OCI-M2 (cell line): ENCODE data around the gene METTL3.
"Not testable (repeated sequence)": the region's sequence is repeated elsewhere in the genome, so short reads cannot be mapped to it uniquely, and the experiment has no call there.

Source experiments
- DNase-seq: peaks from one replicate; lab custom pipeline; 2025; ENCODE audit not compliant: unreplicated experiment; lab: John Stamatoyannopoulos, UW

The METTL3 gene

DNA sequence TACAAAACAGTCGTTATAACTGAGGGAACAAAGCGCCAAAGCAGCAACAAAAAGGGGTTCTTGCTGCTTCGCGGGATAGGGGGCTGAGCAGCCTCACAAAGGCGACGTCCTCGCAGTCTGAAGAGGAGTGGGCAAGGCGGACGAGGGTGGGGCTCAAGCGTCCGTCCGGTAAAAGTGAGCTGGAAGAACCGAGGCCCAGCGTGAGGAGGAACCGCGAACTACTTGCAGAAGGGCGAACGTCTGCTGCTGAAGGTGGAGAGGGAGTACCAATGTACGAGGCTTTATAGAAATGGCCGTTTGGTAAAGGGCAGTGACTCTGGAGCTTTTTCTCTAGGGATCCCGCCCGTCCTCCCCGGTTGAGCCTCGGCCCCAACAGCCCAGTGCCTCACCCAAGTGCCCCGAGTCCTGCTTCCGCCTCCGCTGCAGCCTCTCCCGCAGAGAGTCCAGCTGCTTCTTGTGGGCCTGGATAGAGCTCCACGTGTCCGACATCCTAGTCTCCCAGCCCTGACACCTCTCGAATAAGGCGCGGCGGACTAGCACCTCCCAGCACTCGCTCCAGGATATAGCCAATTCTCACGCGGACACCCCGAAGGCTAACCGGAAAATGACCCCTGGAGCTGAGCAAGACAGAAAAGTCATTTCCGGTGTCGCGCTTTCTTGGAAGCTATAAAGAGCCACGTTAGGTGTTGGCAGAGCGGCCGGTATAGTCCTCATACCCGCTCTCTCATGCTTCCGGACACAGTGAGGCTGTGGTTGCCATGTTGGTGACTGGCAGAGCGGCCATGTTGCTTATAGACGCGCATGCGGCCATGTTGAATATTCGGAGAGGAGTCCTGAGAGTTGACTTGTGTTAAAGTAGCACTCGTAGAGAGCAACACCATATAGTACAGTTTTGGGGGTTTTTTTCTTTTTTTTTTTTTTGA is at the start of gene METTL3:
Gene METTL3, minus strand, starts transcription at position 606 of the 923 bp plus-strand sequence. Its CDS starts 117 bp downstream, at position 489.
- DNase-seq = peak; percentile 97

DNA sequence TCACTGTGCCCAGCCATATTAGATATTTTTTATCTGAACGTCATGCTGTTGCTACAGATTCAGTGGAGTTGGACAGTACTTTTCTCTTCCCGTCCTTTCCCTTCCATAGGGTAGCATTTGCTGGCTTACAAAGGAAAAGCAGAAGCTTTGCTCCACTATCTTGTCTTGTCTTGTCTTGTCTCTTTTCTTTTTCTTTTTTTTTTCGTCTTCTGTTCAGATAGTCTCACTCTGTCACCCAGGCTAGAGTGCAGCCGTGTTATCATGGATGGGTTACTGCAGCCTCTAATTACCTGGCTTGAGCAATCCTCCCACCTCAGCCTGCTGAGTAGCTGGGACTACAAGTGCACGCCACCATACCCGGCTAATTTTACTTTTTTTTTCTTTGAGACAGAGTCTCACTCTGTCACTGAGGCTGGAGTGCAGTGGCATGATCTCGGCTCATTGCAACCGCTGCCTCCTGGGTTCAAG is 47.6 kb upstream of the METTL3 start:
- DNase-seq = no peak

DNA sequence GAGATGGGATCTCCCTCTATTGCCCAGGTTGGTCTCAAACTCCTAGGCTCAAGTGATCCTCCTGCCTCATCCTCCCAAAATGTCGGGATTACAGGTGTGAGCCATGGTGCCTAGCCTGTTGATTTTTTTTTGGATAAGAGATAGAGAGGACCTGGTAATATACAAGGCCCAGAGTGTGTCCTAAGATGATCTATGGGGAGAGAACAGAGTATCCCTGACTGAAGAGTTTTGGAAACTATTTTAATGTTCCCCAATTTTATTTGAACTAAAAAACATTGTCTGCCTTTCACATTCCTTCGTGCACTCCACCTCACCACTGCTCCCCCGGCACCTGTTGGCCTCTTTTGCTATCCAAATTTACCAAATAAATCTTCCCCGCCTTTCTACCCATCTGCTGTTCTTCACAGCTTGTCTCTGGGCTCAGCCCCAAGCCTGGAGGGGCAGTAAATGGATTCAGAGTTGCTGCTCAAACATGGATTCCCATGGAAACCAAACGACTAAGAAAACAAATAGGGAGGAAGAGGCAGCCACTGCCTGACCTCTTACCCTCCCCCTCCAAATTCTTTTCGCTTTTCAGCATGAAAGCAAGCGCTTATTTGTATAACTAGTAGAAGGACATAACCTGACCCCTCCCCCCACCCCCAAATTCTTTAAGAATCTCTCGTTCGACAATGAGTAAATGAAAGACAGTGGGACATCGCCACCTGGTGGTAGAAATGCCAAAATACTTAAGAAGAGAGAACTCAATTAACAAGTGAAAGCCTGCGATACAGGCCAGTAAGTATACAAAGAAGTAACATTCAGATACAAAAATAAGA is 46.2 kb upstream of the METTL3 start:
- peak; percentile 88 for DNase-seq

DNA sequence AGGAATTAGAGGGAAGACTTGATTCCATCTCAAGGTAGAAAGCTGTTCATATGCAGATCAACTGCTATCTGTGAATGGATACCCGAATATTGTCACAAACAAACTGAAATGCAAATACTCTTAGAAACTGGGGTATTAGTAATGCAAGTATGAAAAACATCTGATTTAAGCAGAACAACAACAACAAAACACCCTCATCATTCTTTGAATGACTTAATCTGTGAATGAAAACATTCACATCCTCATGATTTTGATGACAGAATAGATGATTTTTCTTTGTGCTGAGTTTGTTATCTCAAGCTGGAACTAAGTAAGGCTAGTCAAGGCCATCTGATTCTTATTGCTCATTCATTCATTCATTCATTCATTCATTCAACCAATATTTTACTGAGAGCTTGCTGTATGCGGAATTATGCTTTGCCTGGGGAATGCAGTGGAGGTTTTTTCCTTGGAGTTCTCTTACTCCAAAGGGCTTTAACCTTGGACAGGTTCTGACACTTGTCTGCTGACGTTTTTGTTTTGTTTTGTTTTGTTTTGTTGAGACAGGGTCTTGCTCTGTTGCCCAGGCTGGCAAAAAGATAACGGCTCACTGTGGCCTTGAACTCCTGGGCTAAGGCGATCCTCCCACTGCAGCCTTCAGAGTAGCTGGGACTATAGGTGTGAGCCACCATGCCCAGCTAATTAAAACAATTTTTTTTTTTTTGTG is 45.4 kb upstream of the METTL3 start:
- no peak for DNase-seq

DNA sequence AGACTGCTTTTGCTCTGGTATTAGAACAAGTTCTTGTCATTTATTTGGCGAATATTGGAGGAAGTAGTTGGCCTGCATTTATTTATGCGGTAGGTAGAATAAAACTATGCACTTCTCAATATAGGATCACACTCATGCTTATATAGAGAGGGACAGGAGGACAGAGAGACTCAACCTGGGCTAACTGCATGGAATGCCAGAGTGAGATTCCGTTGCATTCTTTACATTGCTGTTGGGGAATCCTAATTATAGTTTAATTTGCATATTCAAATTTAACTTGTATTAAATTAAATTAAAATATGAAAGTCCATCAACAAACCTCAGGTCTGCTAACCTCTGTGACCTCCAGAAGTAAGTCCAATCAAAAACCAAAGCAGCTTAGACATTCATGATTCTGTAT is 42.1 kb upstream of the METTL3 start:
- no peak for DNase-seq

DNA sequence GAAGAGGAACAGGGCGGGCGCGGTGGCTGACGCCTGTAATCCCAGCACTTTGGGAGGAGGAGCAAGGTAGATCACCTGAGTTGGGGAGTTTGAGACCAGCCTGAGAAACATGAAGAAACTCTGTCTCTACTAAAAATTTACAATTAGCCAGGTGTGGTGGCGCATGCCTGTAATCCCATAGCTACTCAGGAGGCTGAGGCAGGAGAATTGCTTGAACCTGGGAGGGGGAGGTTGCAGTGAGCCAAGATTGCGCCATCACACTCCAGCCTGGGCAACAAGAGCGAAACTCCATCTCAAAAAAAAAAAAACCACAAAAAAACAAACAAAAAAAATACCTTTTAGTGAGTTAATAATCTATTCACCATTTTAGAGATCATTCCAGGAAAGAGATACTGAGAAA is 33.4 kb upstream of the METTL3 start:
- not testable (repeated sequence) for DNase-seq

DNA sequence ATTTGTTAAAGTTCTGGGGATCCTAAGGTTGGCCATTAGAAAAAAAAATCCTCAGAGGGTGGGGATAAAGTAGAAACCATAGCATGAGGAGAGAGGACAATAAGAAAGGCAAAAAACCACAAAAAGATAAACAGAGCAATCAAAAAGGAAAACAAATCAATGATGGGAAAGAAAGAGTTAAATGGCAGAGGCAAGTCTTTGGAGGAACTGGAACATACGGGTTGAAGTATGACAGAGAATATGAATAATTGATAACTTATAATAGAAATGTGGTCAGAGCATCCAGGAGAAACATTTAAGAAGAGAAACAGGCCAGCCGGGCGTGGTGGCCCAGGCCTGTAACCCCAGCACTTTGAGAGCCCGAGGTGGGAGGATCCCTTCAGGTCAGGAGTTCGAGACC is 32.8 kb upstream of the METTL3 start:
- no peak for DNase-seq

DNA sequence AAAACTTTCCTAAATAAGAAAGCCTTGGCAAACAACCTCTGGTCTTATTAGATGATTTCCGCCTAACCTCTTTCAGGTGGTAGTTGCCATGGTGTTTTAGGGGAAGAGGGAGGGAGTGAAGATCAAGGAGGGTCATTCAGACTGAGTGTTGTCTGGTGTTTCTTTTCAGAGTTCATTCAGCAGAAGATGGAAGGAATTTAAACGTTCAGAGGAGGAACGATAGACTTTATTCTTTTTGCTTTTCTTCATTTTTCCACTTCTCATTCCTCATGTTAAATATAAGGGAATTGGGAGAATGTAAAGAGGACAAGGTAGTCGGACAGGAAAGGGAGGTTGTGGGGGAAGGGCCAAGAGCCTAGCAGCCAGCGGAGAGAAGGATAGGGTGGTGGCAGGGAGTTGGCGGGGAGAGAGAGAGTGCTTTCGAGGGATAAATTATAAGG is 32.4 kb upstream of the METTL3 start:
- no peak for DNase-seq

DNA sequence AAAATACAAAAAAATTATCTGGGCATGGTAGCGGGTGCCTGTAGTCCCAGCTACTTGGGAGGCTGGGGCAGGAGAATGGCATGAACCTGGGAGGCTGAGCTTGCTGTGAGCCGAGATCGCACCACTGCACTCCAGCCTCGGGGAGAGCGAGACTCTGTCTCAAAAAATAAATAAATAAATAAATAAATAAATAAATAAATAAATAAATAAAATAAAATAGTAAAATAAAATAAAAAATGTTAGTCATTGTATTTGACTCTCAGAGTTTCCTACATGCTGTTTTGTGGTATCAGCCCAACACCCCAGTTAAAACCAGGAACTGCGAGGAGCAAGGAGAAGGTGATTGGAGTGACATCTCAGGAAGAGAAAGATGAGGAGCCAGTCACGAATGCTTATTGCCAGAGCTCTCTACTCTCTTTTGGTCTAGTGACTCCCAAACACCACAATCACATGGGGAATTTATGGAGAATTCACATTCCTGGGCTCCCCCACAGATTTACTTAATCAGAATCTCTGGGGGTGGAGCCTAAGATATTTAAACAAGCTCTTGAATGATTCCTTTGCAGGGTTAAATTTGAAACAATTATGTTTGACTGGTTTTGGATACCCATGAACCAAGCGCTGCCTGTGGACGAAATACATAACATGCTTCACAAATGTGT is 30.4 kb upstream of the METTL3 start:
- DNase-seq = no peak

DNA sequence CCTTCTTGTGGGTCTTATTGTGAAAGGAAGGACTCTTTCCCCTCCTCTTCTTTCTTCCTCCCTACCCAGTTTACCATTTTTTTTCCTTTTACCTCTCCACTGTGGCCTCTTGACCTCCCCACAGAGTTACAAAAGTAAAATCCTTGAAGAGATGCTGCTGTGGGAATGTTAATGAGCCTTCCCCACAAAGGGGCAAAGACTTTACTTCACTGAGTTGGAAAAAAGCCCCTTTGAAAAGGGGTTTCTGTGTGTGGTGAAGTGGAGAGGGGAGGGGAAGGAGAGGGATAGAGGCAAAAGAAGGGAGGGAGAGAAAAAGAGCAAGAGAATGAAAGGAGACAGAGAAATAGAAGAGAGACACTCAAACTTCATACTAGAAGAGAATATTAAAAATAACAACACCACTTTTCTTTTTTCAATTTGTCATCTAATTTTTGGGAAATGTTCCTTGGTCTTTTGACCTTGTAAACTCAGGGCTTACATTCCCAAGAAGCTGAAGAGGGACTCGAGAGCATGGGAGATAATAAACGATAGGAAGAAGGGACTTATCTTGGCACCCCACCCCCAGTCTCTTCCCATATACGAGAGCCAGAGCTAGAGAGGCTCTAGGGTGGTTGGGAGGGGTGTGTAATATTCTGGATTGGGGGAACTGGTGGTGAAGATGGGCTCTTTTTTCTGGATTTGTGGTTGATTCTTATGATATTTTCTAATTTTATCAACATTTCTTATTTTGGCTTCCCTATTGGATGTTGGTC is 28.2 kb upstream of the METTL3 start:
- no peak for DNase-seq

DNA sequence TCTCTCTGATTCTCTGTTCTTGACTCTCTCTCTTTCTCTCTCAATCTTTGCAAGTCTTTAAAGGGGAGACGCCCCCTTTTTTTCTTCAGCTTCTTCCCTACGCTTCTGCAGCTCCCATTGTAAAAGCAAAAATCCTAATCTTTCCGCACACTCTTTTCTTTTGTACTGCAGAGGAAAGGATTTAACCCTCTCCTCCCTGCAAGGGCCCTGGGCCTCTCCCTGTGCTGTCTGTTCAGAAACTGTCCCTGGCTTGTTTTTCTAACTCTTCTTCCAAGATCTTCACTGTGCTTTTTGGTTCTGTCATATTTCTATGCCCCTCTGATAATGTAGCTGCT is 25.9 kb upstream of the METTL3 start:
- DNase-seq = no peak

DNA sequence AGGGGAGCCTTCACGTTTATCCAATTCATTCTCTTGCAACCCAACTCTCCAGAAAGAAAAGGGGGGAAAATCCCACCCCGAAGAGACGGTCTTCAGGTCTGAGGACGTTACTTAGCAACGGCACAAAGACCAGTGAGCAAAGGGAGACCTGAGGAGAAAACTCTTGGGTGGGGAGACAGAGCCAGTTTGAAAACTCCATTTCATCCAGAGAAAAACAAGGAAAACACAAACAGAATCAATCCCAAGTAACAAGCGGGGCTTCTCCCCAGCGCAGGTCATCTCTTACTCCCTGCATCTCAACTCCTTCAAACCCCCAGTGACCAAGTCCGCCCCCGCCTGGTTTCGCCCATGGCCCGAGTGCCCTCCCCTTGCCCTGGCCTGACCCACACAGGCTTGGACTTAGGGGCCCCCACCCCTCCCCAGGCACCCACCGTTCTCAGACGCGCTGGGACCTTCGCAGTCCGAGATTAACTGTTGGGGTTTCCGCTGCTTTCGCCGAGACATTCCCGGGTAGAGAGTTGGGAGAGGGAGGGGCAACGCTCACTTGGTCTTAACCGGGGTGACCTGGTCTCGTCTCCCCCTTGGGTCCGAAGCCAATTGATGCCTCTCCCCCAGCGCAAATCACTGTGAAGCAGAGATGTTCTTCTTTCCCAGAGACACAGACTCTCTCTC is 25.4 kb upstream of the METTL3 start:
- DNase-seq = no peak

DNA sequence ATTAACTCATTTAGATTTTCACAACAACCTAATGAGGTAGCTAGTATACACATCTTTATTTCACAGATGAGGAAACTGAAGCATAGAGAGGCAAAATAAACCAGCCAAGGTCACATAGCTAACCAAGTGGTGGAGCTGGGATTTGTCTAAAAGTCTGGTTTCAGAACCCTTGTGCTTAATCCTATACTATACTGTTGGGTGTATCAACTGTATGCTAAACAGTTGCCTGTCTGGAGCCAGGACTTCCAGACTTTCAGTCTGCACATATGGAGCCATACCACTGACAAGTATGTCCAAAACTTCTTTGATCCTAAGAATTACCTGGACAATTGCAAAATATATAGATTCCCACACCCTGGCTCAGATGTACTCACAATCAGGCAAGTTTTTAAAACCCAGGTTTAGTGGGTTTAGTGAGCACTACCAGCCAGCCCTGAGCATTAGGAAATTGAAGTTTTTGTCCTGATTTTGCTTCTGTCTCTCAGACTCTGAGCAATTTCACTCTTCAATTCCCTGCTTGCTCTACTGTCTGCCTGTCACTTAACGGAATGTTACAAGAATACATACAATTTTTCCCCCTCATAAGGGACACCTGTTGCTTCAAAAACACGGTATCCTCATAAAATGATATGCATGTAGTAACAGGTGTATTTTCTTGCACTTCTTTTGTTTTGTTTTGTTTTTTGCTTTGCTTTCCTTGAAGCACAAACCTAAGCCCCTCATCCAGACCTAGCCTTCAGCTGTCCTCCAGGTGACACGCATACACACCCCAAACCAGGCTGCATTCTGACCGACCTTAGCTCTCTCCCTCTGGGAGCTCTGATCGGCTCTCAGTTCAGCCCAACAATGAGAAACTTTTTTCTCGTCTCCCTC is 24.6 kb upstream of the METTL3 start:
- no peak for DNase-seq

DNA sequence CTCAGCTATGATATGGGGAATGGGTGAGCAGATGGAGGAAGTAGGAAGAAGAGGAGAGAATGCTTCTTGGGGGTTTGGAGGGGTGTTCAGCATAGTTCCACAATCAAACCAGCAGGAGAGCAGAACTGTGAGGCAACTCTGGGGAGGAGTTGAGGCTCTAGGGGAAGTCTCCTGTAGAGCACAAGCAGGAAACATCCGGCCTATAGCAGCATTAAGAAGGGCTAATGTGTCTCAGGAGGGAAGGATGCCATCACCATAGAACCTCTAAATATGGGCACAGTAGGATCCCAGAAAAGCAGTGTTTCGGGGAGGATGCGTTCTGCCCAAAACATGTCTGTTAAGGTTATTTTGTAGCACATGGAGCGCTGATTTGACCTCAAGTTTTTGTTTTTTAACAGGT is 23.4 kb upstream of the METTL3 start:
- no peak for DNase-seq

DNA sequence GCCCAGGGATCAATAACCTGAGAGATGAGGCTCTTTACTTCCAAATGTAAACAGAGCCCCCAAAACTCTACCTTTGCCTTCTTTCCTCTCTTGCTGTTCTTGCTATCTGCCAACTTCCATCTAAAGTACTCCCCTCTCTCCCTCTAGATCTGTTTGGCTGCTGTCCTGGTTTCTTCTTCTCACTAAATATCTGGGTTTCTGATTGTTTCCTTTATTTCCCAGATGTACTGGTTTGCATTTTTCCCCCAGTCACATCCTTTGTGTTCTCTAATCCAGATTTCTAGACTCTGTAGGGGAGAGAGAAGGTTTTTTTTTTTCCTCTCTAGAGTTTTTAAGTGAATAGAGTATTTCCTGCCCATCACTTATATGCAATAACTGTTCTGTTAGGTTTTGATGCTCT is 22.2 kb upstream of the METTL3 start:
- DNase-seq = no peak

DNA sequence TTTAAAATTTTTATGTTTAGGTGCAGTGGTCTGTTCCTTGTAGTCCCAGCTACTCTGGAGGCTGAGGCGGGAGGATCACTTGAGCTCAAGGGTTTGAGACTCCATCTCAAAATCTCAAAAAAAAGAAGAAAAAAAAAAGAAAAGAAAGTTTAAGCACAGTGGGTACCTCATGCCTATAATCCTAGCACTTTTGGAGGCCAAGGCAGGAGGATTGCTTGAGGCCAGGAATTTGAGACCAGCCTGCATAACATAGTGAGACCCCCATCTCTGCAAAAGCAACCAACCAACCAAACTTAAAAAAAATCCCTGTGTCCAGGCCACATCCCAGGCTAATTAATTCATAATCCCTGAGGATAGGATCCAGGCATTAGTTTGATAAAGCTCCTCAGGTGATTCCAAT is 18.4 kb upstream of the METTL3 start:
- no peak for DNase-seq

DNA sequence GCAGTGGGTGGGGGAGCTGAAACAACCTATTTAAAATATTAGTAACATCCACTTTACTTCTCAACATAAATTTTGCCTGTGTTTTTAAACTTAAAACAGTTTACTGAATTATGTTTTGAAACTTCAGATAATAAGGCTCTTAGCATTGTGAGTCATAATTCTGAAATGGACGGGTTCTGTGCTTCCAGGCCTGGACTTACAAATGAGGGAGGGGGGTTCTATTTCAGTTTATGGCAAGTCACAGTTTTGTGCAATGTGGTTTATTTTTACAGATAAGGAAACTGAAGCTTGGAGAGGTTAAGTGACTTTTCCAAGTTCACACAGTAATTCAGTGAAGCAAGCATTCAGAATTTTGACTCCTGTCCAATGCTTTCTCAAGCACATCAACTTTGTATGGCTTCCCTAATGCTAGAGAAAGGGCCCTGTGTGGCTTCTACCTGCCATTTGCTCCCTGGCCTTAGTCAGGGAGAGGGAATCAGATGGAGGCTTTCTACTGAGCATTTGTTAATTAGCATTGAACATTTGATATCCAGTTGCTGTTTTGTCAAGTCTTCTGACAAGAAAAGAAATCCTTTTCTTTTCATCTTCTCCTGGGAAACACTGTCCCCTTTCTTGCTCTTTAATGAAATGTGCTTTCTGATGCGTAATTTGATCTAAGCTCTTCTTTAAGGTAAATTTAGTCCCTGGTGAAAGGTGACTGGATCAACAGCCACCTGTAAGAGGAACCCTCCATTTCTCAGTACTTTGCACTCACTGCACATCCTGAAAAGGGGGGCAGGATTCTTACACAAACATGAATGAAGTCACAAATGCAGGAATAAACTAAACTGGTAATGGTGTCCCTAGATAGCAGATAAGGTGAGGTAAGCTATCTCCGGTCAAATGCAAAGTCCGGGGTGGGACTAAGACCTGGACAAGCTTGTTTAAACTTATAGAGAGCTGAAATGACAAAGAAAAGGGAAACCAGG is 17.5 kb upstream of the METTL3 start:
- DNase-seq = no peak

DNA sequence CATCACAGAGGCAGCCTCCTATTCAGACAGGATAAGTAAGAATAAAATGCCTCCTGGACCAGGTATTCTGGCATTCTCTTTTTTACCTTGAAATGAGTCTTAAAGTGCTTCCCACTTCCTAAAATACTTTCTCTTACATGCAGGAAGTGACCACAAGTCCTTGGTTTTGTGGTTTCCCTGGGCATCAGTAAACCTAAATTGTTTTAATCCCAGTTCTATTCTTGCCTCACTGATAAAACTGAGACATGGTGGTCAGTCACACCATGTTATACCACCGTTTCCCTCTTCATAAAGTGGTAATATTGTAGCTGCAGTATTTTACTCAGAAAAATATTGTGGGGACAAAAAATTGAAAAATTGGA is 16.2 kb upstream of the METTL3 start:
- no peak for DNase-seq
